ENCODE data around the gene GRM2. TPM values are rescaled to one million over a fixed set of nuclear protein-coding genes. Genes with fewer than 3 reads are reported as not detected.

The GRM2 gene
- total and polyA plus RNA-seq, 8 donors, result 0.21 to 1.0 (median 0.76) TPM

GRCh38 chr3:51679777-51680176 is 27.1 kb upstream of the GRM2 start:
- DNase-seq, result no peak
- Histone ChIP-seq H3K9me3 (no peaks in the 10 kb centered on the region), H3K27me3 (no peaks in the 10 kb centered on the region), H3K4me1 (peaks cover 16 to 43% of the 10 kb centered on the region in 2 donors), H3K4me3 (no peak overlapping the region), H3K27ac (no peak overlapping the region), H3K36me3 (peaks cover 0 to 50% of the 10 kb centered on the region in 2 donors)
- TF ChIP-seq CTCF (IDR thresholded peaks at IDR 0.05), result no peak
- ATAC-seq, result no peak
- intact Hi-C loops (cut with DNase I), result loop anchor here in 1 of 2 donors (5.0 kb wide), 1 partner anchor 177 kb away; the partner anchor contains the start of gene DCAF1

DNA sequence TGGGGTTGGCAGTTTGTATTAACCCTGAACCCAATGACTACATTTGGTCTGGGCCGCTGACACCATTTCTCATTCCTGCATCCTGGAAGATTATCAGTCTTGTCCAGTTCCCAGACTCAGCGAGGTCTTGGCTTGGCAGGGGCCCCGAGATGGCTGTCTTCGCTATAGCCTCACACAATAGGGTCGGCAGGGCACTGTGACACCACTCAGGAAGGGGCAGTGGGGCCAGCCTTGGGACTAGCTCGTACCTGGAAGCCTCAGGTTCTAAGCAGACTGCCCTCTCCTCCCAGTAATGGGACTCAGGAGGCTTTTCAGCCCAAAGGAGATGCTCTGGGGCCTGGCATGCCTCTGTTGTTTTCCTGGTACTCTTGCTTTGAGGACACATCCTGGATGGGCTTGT is 26.7 kb upstream of the GRM2 start:
- TF ChIP-seq CTCF (IDR thresholded peaks at IDR 0.05), result no peak
- intact Hi-C loops (cut with DNase I), result loop anchor here in 1 of 2 donors (5.0 kb wide), 1 partner anchor 178 kb away; the partner anchor contains the start of gene DCAF1
- Histone ChIP-seq H3K9me3 (no peaks in the 10 kb centered on the region), H3K4me1 (peaks cover 16 to 43% of the 10 kb centered on the region in 2 donors), H3K27me3 (no peaks in the 10 kb centered on the region), H3K4me3 (no peak overlapping the region), H3K36me3 (peaks cover 0 to 50% of the 10 kb centered on the region in 2 donors), H3K27ac (peak overlapping the region in 1 of 2 donors; percentile 67)
- DNase-seq (no peak), ATAC-seq (no peak)

DNA sequence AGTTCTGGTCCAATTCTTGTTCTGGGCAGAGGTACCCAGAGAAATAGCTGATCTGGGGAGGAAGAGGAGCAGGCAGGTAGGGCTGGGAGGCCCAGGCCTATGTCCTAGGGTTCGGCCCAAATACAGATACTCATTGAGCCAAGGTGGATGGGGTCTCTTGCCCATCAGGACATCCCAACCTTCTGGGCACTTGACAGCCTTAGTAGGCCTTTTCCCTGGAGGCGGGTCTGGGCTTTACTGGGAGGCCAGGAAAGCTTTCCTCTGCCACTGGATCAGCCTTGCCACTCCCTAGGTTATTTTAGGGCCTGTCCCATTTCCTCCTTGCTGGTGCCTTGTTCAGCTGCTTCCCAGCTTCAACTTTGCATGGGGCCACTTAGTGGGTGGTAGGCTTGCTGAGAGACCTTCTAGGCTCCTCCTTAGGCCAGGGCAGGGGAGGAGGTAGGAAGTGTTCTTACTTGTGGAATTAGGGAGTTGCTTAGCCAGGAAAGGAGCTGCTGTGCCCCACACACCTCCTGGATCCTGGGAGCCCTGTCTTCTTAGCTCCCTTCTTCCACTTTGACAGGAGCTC is 26.1 kb upstream of the GRM2 start:
- Histone ChIP-seq H3K4me3 (no peak overlapping the region), H3K27me3 (no peaks in the 10 kb centered on the region), H3K4me1 (peaks cover 16 to 48% of the 10 kb centered on the region in 2 donors), H3K36me3 (peaks cover 0 to 49% of the 10 kb centered on the region in 2 donors), H3K9me3 (no peaks in the 10 kb centered on the region), H3K27ac (peak overlapping the region in 1 of 2 donors; percentile 67)
- no peak for DNase-seq
- peak; percentile 33 for ATAC-seq
- TF ChIP-seq CTCF (IDR thresholded peaks at IDR 0.05), result no peak
- intact Hi-C loops (cut with DNase I), result loop anchor here in 1 of 2 donors (5.0 kb wide), 1 partner anchor 178 kb away; the partner anchor contains the start of gene DCAF1

DNA sequence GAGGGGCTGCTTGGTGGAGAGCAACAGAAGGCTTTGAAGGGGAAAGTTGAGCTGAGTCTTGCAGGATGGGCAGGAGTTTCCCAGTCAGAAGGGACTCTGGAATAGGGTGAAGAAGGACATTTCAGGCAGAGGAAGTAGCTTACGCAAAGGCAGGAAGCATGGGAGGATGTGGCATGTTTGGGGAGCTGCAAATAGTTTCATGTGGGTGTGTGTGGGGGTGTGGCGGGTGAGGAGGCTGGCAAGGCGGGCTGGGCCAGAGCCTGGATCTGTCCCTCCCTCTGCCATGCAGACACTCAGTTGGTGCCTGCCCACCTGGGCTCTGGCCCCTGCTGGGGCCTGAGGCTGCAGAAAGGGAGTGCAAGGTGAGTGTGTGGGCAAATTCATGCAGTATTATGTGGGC is 25.4 kb upstream of the GRM2 start:
- peaks cover 0 to 47% of the 10 kb centered on the region in 2 donors for H3K36me3 ChIP-seq
- peaks cover 20 to 55% of the 10 kb centered on the region in 2 donors for H3K4me1 ChIP-seq
- H3K27me3 ChIP-seq, result no peaks in the 10 kb centered on the region
- TF ChIP-seq CTCF (IDR thresholded peaks at IDR 0.05), result no peak
- no peaks in the 10 kb centered on the region for H3K9me3 ChIP-seq
- peak in 1 of 4 donors; percentile 62 for DNase-seq
- no peak overlapping the region for H3K4me3 ChIP-seq
- peak; percentile 73 for ATAC-seq
- intact Hi-C loops (cut with DNase I), result loop anchor here in 1 of 2 donors (5.0 kb wide), 1 partner anchor 179 kb away; the partner anchor contains the start of gene DCAF1
- H3K27ac ChIP-seq, result peak overlapping the region in 1 of 2 donors; percentile 67

GRCh38 chr3:51682079-51682478 is 24.8 kb upstream of the GRM2 start:
- peaks cover 20 to 61% of the 10 kb centered on the region in 2 donors for H3K4me1 ChIP-seq
- intact Hi-C loops (cut with DNase I), result loop anchor here in 1 of 2 donors (5.0 kb wide), 1 partner anchor 180 kb away; the partner anchor contains the start of gene DCAF1
- no peaks in the 10 kb centered on the region for H3K9me3 ChIP-seq
- H3K27me3 ChIP-seq, result no peaks in the 10 kb centered on the region
- peak; percentile 71 to 92 for TF ChIP-seq CTCF (IDR thresholded peaks at IDR 0.05)
- peak overlapping the region in 1 of 2 donors; percentile 67 for H3K27ac ChIP-seq
- H3K4me3 ChIP-seq, result no peak overlapping the region
- H3K36me3 ChIP-seq, result peaks cover 0 to 52% of the 10 kb centered on the region in 2 donors
- ATAC-seq (peak; percentile 92), DNase-seq (peak in 3 of 4 donors; percentile 57 to 79 (median 59))
